ENCODE measurements around the gene USH2A.

- TF ChIP-seq POLR2A (IDR thresholded peaks at IDR 0.05) (no peak), EP300 (IDR thresholded peaks at IDR 0.05) (no peak)
Measured at GRCh38 chr1:215833941-215834729, 589.1 kb downstream of the USH2A start.
